HCT116 (cell line): ENCODE measurements around the gene PELI1. TPM values are rescaled to one million over a fixed set of nuclear protein-coding genes. Genes with fewer than 3 reads are reported as not detected.

Experiments used
- ATAC-seq: fragments of 200-7000 bp; cut with Tn5 transposase; 2 replicates; pipeline ENCODE4 v1.9.1; 2020; ENCODE audit warnings: mild to moderate bottlenecking, moderate library complexity
- BruUV-seq: library from RNA; stranded (reverse); fragments of 400-500 nt; replicated peaks from 2 replicates; lab custom pipeline; 2021; lab: Mats Ljungman, UMichigan
- CTCF ChIA-PET: fragments of 300-600 bp; sonication (Branson Sonifier 250); formaldehyde crosslinking; loops from one replicate; lab custom pipeline; 2021; ENCODE audit warnings: antibody characterized with exemption; lab: Charles Lee
- POLR2A ChIA-PET: fragments of 300-600, 350-600 bp; sonication (Branson Sonifier 250); formaldehyde crosslinking; loops from one replicate; lab custom pipeline; 2021; ENCODE audit warnings: antibody characterized with exemption; lab: Charles Lee
- RAD21 ChIA-PET, 2 experiments: fragments of 300-600 bp; sonication (Branson Sonifier 250); formaldehyde crosslinking; loops; one replicate each; lab custom pipeline; 2023; ENCODE audit warnings: low total read pairs in 2 of 2; ENCODE audit not compliant: uncharacterized antibody in 2 of 2, unreplicated experiment in 2 of 2, low non-redundant PET in 1 of 2; lab: Charles Lee
- DNase-seq: peaks from one replicate; pipeline ENCODE4 v3.0.0-alpha.2; 2010; ENCODE audit warnings: low read depth, low spot score
- H2AFZ ChIP-seq: fragments of 200-600 bp; shearing (Covaris generic), sonication (generic); 2 replicates; pipeline ENCODE4 v1.6.1; 2017; ENCODE audit warnings: low read depth, mixed run types, mixed read lengths, antibody characterized with exemption, low read length; ENCODE audit not compliant: poor library complexity, severe bottlenecking
- H3K27ac ChIP-seq: 2 replicates; pipeline ENCODE4 v1.5.1; 2012; ENCODE audit warnings: low read depth, low read length
- H3K27me3 ChIP-seq: fragments of 200-600 bp; sonication (generic); 2 replicates; pipeline ENCODE4 v1.6.1; 2016; ENCODE audit warnings: mixed run types, low read length, mixed read lengths; ENCODE audit not compliant: insufficient read depth
- H3K36me3 ChIP-seq, 2 experiments: fragments of 200-500 bp in 1 of 2; fragments of 200-600 bp in 1 of 2; sonication (Bioruptor generic) in 1 of 2; sonication (generic) in 1 of 2; 2 replicates each; pipeline versions ENCODE4 v1.5.1 to v1.6.1; 2014 to 2016; ENCODE audit warnings: low read length in 2 of 2, inconsistent platforms in 1 of 2, mixed read lengths in 1 of 2, mixed run types in 1 of 2; ENCODE audit not compliant: insufficient read depth in 2 of 2, control insufficient read depth in 1 of 2
- H3K4me1 ChIP-seq, 2 experiments: fragments of 200-600 bp in 1 of 2; sonication (generic) in 1 of 2; 2 replicates each; pipeline versions ENCODE4 v1.5.1 to v1.6.1; 2012 to 2017; ENCODE audit warnings: low read length in 2 of 2, inconsistent platforms in 1 of 2, mild to moderate bottlenecking in 1 of 2, mixed read lengths in 1 of 2, mixed run types in 1 of 2, moderate library complexity in 1 of 2; ENCODE audit not compliant: insufficient read depth in 2 of 2, control insufficient read depth in 1 of 2
- H3K4me2 ChIP-seq: fragments of 200-600 bp; sonication (generic); 2 replicates; pipeline ENCODE4 v1.6.1; 2017; ENCODE audit warnings: mixed run types, low read length, mixed read lengths
- H3K4me3 ChIP-seq, 2 experiments: fragments of 200-600 bp in 1 of 2; sonication (generic) in 1 of 2; replicated peaks in 1 of 2; 2 replicates each; pipeline ENCODE4 v1.5.1; 2011 to 2016; ENCODE audit warnings: low read length in 2 of 2, control low read depth in 1 of 2, low read depth in 1 of 2, mild to moderate bottlenecking in 1 of 2, mixed read lengths in 1 of 2, mixed run types in 1 of 2
- H3K79me2 ChIP-seq: fragments of 200-600 bp; sonication (generic); 2 replicates; pipeline ENCODE4 v1.6.1; 2017; ENCODE audit warnings: mild to moderate bottlenecking, mixed run types, low read length, moderate library complexity, mixed read lengths; ENCODE audit not compliant: insufficient read depth
- H3K9ac ChIP-seq: fragments of 200-600 bp; sonication (generic); 2 replicates; pipeline ENCODE4 v1.6.1; 2016; ENCODE audit warnings: low read length, mixed read lengths
- H3K9me2 ChIP-seq: fragments of 200-600 bp; sonication (generic), shearing (Covaris generic); 2 replicates; pipeline ENCODE4 v1.6.1; 2017; ENCODE audit warnings: mixed run types, mild to moderate bottlenecking, moderate library complexity; ENCODE audit not compliant: insufficient read depth
- H3K9me3 ChIP-seq, 2 experiments: fragments of 200-500 bp in 1 of 2; fragments of 200-600 bp in 1 of 2; sonication (Bioruptor generic) in 1 of 2; sonication (generic) in 1 of 2; 2 replicates each; pipeline ENCODE4 v1.6.1; 2014 to 2017; ENCODE audit warnings: low read length in 2 of 2, mixed read lengths in 2 of 2, inconsistent platforms in 1 of 2, low read depth in 1 of 2, mild to moderate bottlenecking in 1 of 2, mixed run types in 1 of 2, moderate library complexity in 1 of 2; ENCODE audit not compliant: control insufficient read depth in 1 of 2, insufficient read depth in 1 of 2
- H4K20me1 ChIP-seq: fragments of 200-600 bp; sonication (generic), shearing (Covaris generic); 2 replicates; pipeline ENCODE4 v1.6.1; 2017; ENCODE audit warnings: mixed run types, mild to moderate bottlenecking, moderate library complexity; ENCODE audit not compliant: insufficient read depth
- CBX3 ChIP-seq: IDR thresholded peaks from 2 replicates; pipeline ENCODE4 v1.6.1; 2012; ENCODE audit warnings: low read depth
- CEBPB ChIP-seq: IDR thresholded peaks from 2 replicates; pipeline ENCODE4 v1.6.1; 2012; ENCODE audit warnings: low read depth
- CTCF ChIP-seq, 3 experiments: fragments of 200-600 bp in 1 of 3; sonication (generic) in 1 of 3; IDR thresholded peaks in 2 of 3; conservative IDR thresholded peaks in 1 of 3; 2 replicates each; pipeline ENCODE4 v1.5.1; 2012 to 2017; ENCODE audit warnings: low read depth in 2 of 3, low read length in 2 of 3, antibody characterized with exemption in 1 of 3, borderline replicate concordance in 1 of 3, control low read depth in 1 of 3, mild to moderate bottlenecking in 1 of 3, mixed read lengths in 1 of 3, mixed run types in 1 of 3, moderate library complexity in 1 of 3; ENCODE audit not compliant: insufficient read depth in 1 of 3
- EGR1 ChIP-seq: IDR thresholded peaks from 2 replicates; pipeline ENCODE4 v1.6.1; 2012; ENCODE audit warnings: low read depth
- ELF1 ChIP-seq: IDR thresholded peaks from 2 replicates; pipeline ENCODE4 v1.6.1; 2012; ENCODE audit warnings: low read depth, borderline replicate concordance
- EZH2 ChIP-seq: fragments of 200-600 bp; sonication (generic); IDR thresholded peaks from 2 replicates; pipeline ENCODE4 v1.6.1; 2017; ENCODE audit warnings: antibody characterized with exemption, mixed run types
- EZH2phosphoT487 ChIP-seq: fragments of 200-600 bp; IDR thresholded peaks from 2 replicates; pipeline ENCODE4 v1.6.1; 2018; ENCODE audit warnings: antibody characterized with exemption, borderline replicate concordance
- JUND ChIP-seq: IDR thresholded peaks from 2 replicates; pipeline ENCODE4 v1.6.1; 2012
- POLR2AphosphoS5 ChIP-seq: IDR thresholded peaks from 2 replicates; pipeline ENCODE4 v1.6.1; 2011; ENCODE audit warnings: mild to moderate bottlenecking, low read depth, low read length, moderate library complexity
- RAD21 ChIP-seq: IDR thresholded peaks from 2 replicates; pipeline ENCODE4 v1.6.1; 2012; ENCODE audit warnings: low read depth, mild to moderate bottlenecking
- SIN3A ChIP-seq: IDR thresholded peaks from 2 replicates; pipeline ENCODE4 v1.6.1; 2012; ENCODE audit warnings: low read depth
- SP1 ChIP-seq: IDR thresholded peaks from 2 replicates; pipeline ENCODE4 v1.6.1; 2012; ENCODE audit warnings: low read depth
- TCF7L2 ChIP-seq: IDR thresholded peaks from 2 replicates; pipeline ENCODE4 v1.7.0; 2011; ENCODE audit warnings: borderline replicate concordance, inconsistent platforms; ENCODE audit not compliant: insufficient read depth, insufficient read length; ENCODE audit errors: extremely low read depth
- ZFX ChIP-seq: fragments of 450-650 bp; IDR thresholded peaks from 2 replicates; pipeline ENCODE4 v1.6.1; 2017
- ZNF274 ChIP-seq: fragments of 200-500 bp; sonication (Bioruptor generic); IDR thresholded peaks from 2 replicates; pipeline ENCODE4 v1.6.1; 2014; ENCODE audit warnings: mild to moderate bottlenecking, low read depth, low read length, inconsistent platforms
- intact Hi-C: fragments of 100-400 bp; cut with micrococcal nuclease; formaldehyde crosslinking; loops from 2 replicates; pipeline ENCODE4 v1.10.0; 2022
- total RNA-seq: library from RNA; stranded (reverse); gene quantifications from one replicate; pipeline ENCODE4 v1.2.1, GENCODE V29; 2021; ENCODE audit not compliant: unreplicated experiment

The PELI1 gene
- total RNA-seq, 1 experiment from 2014 or later = 7.9 TPM

GRCh38 chr2:64173156-64174135 lies 29.2 kb upstream of the PELI1 start:
- Histone ChIP-seq H3K4me2 (no peak overlapping the region), H3K36me3 (no peaks in the 10 kb centered on the region), H3K9me2 (no peaks in the 10 kb centered on the region), H3K9me3 (no peaks in the 10 kb centered on the region), H3K27ac (no peak overlapping the region), H2AFZ (no peak overlapping the region), H3K27me3 (no peaks in the 10 kb centered on the region), H4K20me1 (no peaks in the 10 kb centered on the region), H3K4me3 (no peak overlapping the region), H3K9ac (no peak overlapping the region), H3K4me1 (no peaks in the 10 kb centered on the region), H3K79me2 (no peaks in the 10 kb centered on the region)
- RAD21 ChIA-PET = no interaction called here
- no TSS peak for BruUV-seq
- DNase-seq (no peak), ATAC-seq (no peak)
- POLR2A ChIA-PET = no interaction called here
- CTCF ChIA-PET = no interaction called here
- intact Hi-C loops = no loop called here
- TF ChIP-seq RAD21 = no peak
- no peak for TF ChIP-seq CEBPB
- TF ChIP-seq SIN3A = no peak
- TF ChIP-seq JUND = no peak
- no peak for TF ChIP-seq ELF1
- TF ChIP-seq SP1 = no peak
- no peak for TF ChIP-seq ZNF274
- TF ChIP-seq ZFX = no peak
- no peak for TF ChIP-seq EGR1
- TF ChIP-seq EZH2phosphoT487 = no peak
- TF ChIP-seq EZH2 = no peak
- no peak for TF ChIP-seq POLR2AphosphoS5
- no peak for TF ChIP-seq CBX3
- no peak for TF ChIP-seq CTCF (IDR thresholded peaks at IDR 0.05 in 2 of 3, conservative IDR thresholded peaks at IDR 0.05 in 1 of 3; ENCODE audit: borderline replicate concordance in 1 of 3, insufficient read depth in 1 of 3, low read depth in 2 of 3, low read length in 2 of 3)
- no peak for TF ChIP-seq TCF7L2
